Tongue (tissue), 2 donors: ENCODE results near the gene ADGRG6. TPM values are rescaled to one million over a fixed set of nuclear protein-coding genes. Genes with fewer than 3 reads are reported as not detected.
"Not testable (repeated sequence)": the region's sequence is repeated elsewhere in the genome, so short reads cannot be mapped to it uniquely, and the experiment has no call there.

Experiments
- DNase-seq: peaks from one replicate; pipeline ENCODE4 v3.0.0-alpha.2; 2015
- total RNA-seq: library from RNA; depleted of rRNA; stranded (reverse); fragments of >200 nt; gene quantifications from one replicate; pipeline ENCODE4 v1.2.3, GENCODE V29; 2014

ADGRG6 gene
- total RNA-seq, 1 donor from 2014 or later = 55.9 TPM

GRCh38 chr6:142412241-142412640, 110.4 kb downstream of the ADGRG6 start:
- DNase-seq = no peak

DNA sequence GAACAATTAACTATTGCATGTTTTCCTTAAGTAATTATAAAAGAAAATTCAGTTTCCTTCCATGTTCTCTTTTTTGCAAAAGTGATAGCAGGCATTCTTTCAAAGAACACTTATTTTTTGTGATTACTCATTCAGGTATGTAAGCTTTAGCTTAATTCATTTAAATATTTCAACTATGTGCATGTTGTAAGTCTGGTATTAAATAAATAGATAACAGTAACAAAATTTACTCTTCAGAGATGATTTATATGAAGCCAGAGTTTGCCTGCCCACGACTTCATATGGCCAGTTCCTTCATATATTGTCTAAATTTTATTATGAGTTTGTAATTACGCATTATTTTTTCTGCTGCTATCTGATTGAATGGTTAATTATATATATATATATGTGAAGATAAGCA, 110.9 kb downstream of the ADGRG6 start:
- no peak for DNase-seq

DNA sequence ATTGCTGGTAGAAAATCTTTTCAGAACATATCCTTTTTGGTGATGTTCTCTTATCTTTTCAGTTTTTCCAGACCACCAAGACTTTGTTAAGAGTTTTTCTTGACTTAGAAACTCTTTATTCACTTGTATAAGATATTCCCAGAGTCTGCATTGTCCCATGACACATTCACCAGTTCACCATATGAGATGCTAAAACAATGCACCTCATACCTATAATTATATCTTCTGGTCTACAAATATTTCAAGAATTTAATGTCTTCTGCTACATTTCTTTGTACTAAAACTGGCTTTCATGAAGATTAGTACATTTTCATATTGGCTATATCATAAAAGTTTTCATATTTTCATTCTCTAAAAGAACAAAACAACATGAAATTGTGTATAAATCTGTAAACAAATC, 111.3 kb downstream of the ADGRG6 start:
- DNase-seq = no peak

GRCh38 chr6:142414462-142415250, 112.8 kb downstream of the ADGRG6 start:
- DNase-seq = no peak

DNA sequence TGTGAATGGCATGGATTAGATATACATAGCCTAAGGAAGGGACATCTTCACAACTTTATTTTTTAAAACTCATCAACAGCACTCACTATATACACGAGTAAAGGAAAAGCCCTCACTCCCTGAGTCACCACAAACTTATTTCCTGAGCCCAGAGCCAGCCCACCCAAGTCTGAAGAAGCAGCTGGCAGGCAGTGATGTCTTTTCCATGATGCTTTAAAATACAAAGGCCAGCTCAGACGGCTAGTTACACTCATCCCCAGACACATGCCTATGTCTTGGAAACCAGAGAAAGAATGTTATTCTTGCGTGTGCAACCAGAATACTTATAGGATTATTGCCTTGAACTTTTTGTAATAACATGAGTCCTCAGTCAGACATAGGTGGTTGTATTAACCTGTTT, 114.4 kb downstream of the ADGRG6 start:
- DNase-seq = peak; percentile 48

DNA sequence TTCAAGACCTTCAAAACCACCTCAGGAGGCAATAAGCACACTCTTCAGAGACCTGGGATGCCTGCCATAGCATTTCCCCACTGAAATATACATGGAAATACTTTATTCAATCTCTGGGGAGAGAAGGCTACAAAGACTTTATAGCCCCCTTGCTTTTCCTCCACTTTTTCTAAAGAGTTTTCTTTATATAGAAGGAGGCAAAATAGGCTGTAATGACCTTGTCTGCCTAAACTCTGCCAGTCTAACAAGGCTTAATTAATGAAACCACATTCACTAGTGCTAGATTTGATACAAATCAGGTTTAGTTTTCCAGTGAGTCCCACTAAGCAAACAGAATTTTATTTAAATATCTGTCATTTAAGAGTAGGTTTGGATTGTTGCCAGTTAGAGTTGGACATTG, 114.9 kb downstream of the ADGRG6 start:
- DNase-seq = no peak

DNA sequence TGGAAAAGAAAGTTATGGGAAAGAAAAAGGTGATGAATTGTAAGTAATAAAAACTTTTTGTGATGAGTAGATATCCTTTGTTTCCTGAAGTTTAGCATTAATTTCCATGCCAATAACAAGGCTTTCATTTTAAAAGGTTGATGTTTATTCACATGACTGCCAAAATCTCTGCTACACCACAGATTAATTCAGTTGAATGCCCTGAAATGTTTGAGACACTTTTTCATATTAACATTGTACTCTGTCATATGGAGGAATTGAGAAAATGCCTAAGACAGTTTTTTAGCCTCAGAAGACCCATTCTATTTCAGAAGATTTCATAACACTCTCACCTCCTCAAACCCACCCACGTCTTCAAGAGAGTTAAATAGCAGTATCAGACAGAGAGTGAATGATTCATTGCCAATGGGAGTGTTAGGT, 115.5 kb downstream of the ADGRG6 start:
- no peak for DNase-seq

- no peak for DNase-seq
Measured at GRCh38 chr6:142419071-142419470, 117.3 kb downstream of the ADGRG6 start.

GRCh38 chr6:142420802-142421201, 119.0 kb downstream of the ADGRG6 start:
- no peak for DNase-seq

DNA sequence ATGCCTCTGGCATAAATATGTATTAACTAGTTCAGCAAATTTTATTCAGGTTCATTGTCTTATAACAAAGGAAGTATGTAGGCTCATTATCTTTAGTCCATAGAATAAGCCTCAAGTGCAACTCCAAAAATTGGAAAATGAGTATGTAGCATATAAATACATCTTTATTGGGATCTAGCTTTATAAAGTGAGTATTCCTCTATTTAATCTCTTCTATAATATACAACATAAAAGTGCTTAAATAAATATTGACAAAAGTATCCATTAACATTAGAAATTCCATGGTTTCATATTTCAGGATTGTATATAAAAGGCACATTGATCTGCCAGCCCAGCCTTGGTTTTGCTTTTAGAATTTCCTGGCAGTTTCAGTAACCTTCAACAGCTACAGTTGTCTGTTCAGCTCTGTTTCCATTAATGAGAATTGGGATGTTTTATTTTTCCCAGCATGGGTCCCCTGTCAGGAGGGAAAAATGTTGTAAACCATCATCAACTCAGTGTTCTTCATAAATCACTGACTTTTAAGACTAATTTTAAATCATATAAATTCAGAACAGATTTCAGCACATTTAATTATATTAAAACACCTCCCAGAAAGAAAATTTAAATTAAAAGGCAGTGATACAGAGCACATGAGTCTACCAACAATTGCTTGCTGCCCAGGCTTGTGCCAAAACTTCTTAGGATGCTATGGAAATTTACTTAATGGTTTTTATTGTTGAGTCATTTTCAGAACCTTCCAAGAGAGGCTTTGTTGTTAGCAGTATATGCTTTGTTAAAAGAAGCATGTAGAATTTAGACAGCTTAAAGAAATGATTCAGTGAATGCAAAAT, 119.7 kb downstream of the ADGRG6 start:
- no peak for DNase-seq

GRCh38 chr6:142426444-142427132, 124.8 kb downstream of the ADGRG6 start:
- not testable (repeated sequence) for DNase-seq

DNA sequence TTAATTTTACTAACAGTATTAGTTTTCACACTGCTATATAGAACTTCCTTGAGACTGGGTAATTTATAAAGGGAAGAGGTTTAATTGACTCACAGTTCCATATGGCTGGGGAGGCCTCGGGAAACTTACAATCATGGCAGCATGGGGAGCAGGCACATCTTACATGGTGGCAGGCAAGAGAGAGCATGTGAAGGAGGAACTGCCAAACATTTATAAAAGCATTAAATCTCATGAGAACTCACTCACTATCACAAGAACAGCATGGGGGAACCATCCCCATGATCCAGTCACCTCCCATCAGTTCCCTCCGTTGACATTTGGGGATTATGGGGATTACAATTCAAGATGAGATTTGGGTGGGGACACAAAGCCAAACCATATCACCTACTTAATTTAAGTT, 126.7 kb downstream of the ADGRG6 start:
- not testable (repeated sequence) for DNase-seq

DNA sequence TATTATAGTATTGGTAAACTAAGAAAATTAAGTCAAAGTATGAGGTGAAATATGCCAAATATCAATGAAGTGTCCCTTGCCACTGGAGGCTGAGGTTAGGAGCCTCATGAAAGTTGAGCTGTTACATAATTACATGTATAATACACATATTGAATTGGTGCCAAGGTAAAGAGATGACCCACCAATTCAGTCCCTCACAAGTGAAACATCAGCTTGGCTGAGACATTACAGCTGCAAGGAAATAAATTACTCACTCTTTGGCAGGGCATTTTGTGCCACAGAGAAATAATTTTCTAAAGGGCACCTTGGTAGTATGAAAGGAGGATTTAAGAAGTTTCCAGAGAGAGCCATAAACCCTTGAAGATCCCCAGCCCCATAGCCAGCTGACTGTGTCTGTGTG, 127.4 kb downstream of the ADGRG6 start:
- no peak for DNase-seq

GRCh38 chr6:142433419-142433818, 131.6 kb downstream of the ADGRG6 start:
- no peak for DNase-seq

DNA sequence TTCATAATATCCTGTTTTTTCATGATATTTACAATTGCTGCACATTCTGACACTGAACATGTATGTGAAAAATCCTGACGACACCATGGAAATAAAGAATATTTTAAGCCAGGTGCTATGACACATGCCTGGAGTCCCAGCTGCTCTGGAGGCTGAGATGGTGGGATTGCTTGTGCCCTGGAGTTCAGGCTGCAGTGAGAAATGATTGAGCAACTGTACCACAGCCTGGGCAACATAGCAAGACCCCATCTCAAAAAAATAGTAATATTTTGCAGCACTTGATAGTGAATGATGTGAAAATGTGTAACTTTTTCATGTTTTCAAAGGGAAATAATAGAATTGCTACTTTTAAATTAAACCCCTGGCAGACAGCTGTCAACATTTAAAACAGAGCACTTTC, 137.1 kb downstream of the ADGRG6 start:
- DNase-seq = no peak

GRCh38 chr6:142440600-142441293, 138.9 kb downstream of the ADGRG6 start:
- DNase-seq = no peak

DNA sequence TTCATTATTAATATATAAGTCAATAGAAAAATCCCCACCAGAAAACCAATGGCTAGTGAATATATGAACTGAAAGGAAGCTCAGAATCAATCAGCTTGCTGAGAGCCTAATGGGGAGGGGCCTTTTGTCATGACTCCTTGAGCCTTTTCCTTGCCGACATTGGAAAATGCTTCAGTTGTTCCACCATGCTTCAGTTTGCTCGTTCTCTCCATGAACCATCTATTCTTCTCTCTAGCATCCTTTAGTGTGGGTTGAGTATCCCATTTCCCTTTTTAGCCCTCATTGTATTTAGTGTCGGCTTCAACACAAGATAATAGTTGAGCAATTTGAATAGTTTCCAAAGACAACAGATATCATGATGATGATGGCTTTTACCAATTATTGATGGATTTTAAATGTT, 139.9 kb downstream of the ADGRG6 start:
- no peak for DNase-seq

- no peak for DNase-seq
Measured at GRCh38 chr6:142443102-142443501, 141.3 kb downstream of the ADGRG6 start.

DNA sequence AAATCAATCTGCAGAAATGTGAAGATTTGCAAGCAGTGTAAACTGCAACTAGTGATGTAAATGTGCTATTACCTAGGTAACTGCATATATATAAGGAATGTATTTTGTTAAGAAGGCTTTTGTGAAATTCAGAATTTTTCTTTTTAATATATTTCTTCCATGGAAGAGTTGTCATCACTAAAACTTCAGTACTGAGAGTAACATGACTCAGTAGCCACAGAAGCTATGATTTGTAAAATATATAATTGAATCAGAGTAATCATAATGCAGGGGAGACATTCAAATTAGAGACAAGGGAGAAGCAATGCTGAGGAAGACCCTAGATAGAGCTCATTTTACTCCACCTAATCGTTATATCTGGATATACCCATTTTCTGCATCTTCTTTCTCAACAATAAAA, 141.7 kb downstream of the ADGRG6 start:
- no peak for DNase-seq

DNA sequence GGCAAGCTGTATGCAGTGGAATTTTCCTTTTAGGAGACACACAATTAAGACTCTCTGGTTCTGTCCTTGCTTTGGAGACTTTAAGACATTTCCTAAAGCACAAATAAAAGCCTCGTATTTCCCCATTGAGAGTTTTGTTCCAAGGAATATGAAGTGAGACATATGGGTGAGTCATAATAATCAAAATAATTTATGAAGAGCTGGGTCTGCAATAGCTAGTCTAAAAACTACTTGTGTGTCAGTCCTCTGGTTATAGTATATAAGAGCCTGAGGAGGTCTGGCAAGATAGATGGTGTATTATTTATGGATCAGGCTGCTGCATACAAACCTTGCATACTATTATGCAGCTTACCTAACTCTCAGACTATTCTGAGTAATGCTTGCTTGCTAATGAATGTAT, 142.6 kb downstream of the ADGRG6 start:
- no peak for DNase-seq

GRCh38 chr6:142444881-142445301, 143.1 kb downstream of the ADGRG6 start:
- DNase-seq = no peak

DNA sequence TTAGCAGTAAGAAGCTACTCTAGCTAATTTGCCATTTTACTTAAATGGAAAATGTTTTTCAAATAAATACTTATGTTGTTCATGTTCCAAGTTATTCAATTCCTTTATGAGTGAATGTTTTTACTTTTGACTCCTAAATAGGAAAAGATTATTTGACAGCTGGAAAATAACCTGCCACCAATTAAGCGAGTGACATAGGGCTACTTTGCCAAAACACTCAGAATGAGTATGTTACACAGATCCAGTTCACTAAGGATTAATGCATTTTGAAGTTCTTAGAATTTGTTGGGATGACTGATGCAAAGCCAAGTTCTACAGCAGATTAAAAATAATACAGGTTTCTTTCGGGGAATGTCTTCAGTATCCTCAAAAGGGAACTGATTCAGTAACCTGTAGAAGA, 144.4 kb downstream of the ADGRG6 start:
- peak; percentile 9 for DNase-seq
